HCT116 (cell line): ENCODE measurements around the gene IFT52. TPM values are rescaled to one million over a fixed set of nuclear protein-coding genes. Genes with fewer than 3 reads are reported as not detected.

Source experiments
- ATAC-seq: fragments of 200-7000 bp; cut with Tn5 transposase; 2 replicates; pipeline ENCODE4 v1.9.1; 2020; ENCODE audit warnings: mild to moderate bottlenecking, moderate library complexity
- BruUV-seq: library from RNA; stranded (reverse); fragments of 400-500 nt; replicated peaks from 2 replicates; lab custom pipeline; 2021; lab: Mats Ljungman, UMichigan
- CTCF ChIA-PET: fragments of 300-600 bp; sonication (Branson Sonifier 250); formaldehyde crosslinking; loops from one replicate; lab custom pipeline; 2021; ENCODE audit warnings: antibody characterized with exemption; lab: Charles Lee
- POLR2A ChIA-PET: fragments of 300-600, 350-600 bp; sonication (Branson Sonifier 250); formaldehyde crosslinking; loops from one replicate; lab custom pipeline; 2021; ENCODE audit warnings: antibody characterized with exemption; lab: Charles Lee
- RAD21 ChIA-PET, 2 experiments: fragments of 300-600 bp; sonication (Branson Sonifier 250); formaldehyde crosslinking; loops; one replicate each; lab custom pipeline; 2023; ENCODE audit warnings: low total read pairs in 2 of 2; ENCODE audit not compliant: uncharacterized antibody in 2 of 2, unreplicated experiment in 2 of 2, low non-redundant PET in 1 of 2; lab: Charles Lee
- DNase-seq: peaks from one replicate; pipeline ENCODE4 v3.0.0-alpha.2; 2010; ENCODE audit warnings: low read depth, low spot score
- H2AFZ ChIP-seq: fragments of 200-600 bp; shearing (Covaris generic), sonication (generic); 2 replicates; pipeline ENCODE4 v1.6.1; 2017; ENCODE audit warnings: low read depth, mixed run types, mixed read lengths, antibody characterized with exemption, low read length; ENCODE audit not compliant: poor library complexity, severe bottlenecking
- H3K27ac ChIP-seq: 2 replicates; pipeline ENCODE4 v1.5.1; 2012; ENCODE audit warnings: low read depth, low read length
- H3K27me3 ChIP-seq: fragments of 200-600 bp; sonication (generic); 2 replicates; pipeline ENCODE4 v1.6.1; 2016; ENCODE audit warnings: mixed run types, low read length, mixed read lengths; ENCODE audit not compliant: insufficient read depth
- H3K36me3 ChIP-seq, 2 experiments: fragments of 200-500 bp in 1 of 2; fragments of 200-600 bp in 1 of 2; sonication (Bioruptor generic) in 1 of 2; sonication (generic) in 1 of 2; 2 replicates each; pipeline versions ENCODE4 v1.5.1 to v1.6.1; 2014 to 2016; ENCODE audit warnings: low read length in 2 of 2, inconsistent platforms in 1 of 2, mixed read lengths in 1 of 2, mixed run types in 1 of 2; ENCODE audit not compliant: insufficient read depth in 2 of 2, control insufficient read depth in 1 of 2
- H3K4me1 ChIP-seq, 2 experiments: fragments of 200-600 bp in 1 of 2; sonication (generic) in 1 of 2; 2 replicates each; pipeline versions ENCODE4 v1.5.1 to v1.6.1; 2012 to 2017; ENCODE audit warnings: low read length in 2 of 2, inconsistent platforms in 1 of 2, mild to moderate bottlenecking in 1 of 2, mixed read lengths in 1 of 2, mixed run types in 1 of 2, moderate library complexity in 1 of 2; ENCODE audit not compliant: insufficient read depth in 2 of 2, control insufficient read depth in 1 of 2
- H3K4me2 ChIP-seq: fragments of 200-600 bp; sonication (generic); 2 replicates; pipeline ENCODE4 v1.6.1; 2017; ENCODE audit warnings: mixed run types, low read length, mixed read lengths
- H3K4me3 ChIP-seq, 2 experiments: fragments of 200-600 bp in 1 of 2; sonication (generic) in 1 of 2; replicated peaks in 1 of 2; 2 replicates each; pipeline ENCODE4 v1.5.1; 2011 to 2016; ENCODE audit warnings: low read length in 2 of 2, control low read depth in 1 of 2, low read depth in 1 of 2, mild to moderate bottlenecking in 1 of 2, mixed read lengths in 1 of 2, mixed run types in 1 of 2
- H3K79me2 ChIP-seq: fragments of 200-600 bp; sonication (generic); 2 replicates; pipeline ENCODE4 v1.6.1; 2017; ENCODE audit warnings: mild to moderate bottlenecking, mixed run types, low read length, moderate library complexity, mixed read lengths; ENCODE audit not compliant: insufficient read depth
- H3K9ac ChIP-seq: fragments of 200-600 bp; sonication (generic); 2 replicates; pipeline ENCODE4 v1.6.1; 2016; ENCODE audit warnings: low read length, mixed read lengths
- H3K9me2 ChIP-seq: fragments of 200-600 bp; sonication (generic), shearing (Covaris generic); 2 replicates; pipeline ENCODE4 v1.6.1; 2017; ENCODE audit warnings: mixed run types, mild to moderate bottlenecking, moderate library complexity; ENCODE audit not compliant: insufficient read depth
- H3K9me3 ChIP-seq, 2 experiments: fragments of 200-500 bp in 1 of 2; fragments of 200-600 bp in 1 of 2; sonication (Bioruptor generic) in 1 of 2; sonication (generic) in 1 of 2; 2 replicates each; pipeline ENCODE4 v1.6.1; 2014 to 2017; ENCODE audit warnings: low read length in 2 of 2, mixed read lengths in 2 of 2, inconsistent platforms in 1 of 2, low read depth in 1 of 2, mild to moderate bottlenecking in 1 of 2, mixed run types in 1 of 2, moderate library complexity in 1 of 2; ENCODE audit not compliant: control insufficient read depth in 1 of 2, insufficient read depth in 1 of 2
- H4K20me1 ChIP-seq: fragments of 200-600 bp; sonication (generic), shearing (Covaris generic); 2 replicates; pipeline ENCODE4 v1.6.1; 2017; ENCODE audit warnings: mixed run types, mild to moderate bottlenecking, moderate library complexity; ENCODE audit not compliant: insufficient read depth
- EGR1 ChIP-seq: IDR thresholded peaks from 2 replicates; pipeline ENCODE4 v1.6.1; 2012; ENCODE audit warnings: low read depth
- FOSL1 ChIP-seq: IDR thresholded peaks from 2 replicates; pipeline ENCODE4 v1.6.1; 2012; ENCODE audit warnings: low read depth
- POLR2A ChIP-seq: IDR thresholded peaks from 2 replicates; pipeline ENCODE4 v1.7.0; 2011; ENCODE audit warnings: borderline replicate concordance; ENCODE audit not compliant: insufficient read depth, insufficient read length; ENCODE audit errors: extremely low read depth
- SIN3A ChIP-seq: IDR thresholded peaks from 2 replicates; pipeline ENCODE4 v1.6.1; 2012; ENCODE audit warnings: low read depth
- SRF ChIP-seq: IDR thresholded peaks from 2 replicates; pipeline ENCODE4 v1.6.1; 2012; ENCODE audit warnings: low read depth
- YY1 ChIP-seq: IDR thresholded peaks from 2 replicates; pipeline ENCODE4 v1.6.1; 2011; ENCODE audit warnings: low read length, low read depth, moderate library complexity, mild to moderate bottlenecking; ENCODE audit not compliant: insufficient replicate concordance; ENCODE audit errors: extremely low read depth
- intact Hi-C: fragments of 100-400 bp; cut with micrococcal nuclease; formaldehyde crosslinking; loops from 2 replicates; pipeline ENCODE4 v1.10.0; 2022
- total RNA-seq: library from RNA; stranded (reverse); gene quantifications from one replicate; pipeline ENCODE4 v1.2.1, GENCODE V29; 2021; ENCODE audit not compliant: unreplicated experiment
- TF ChIP-seq, protein P1 (sequence below): IDR thresholded peaks from 2 replicates; pipeline ENCODE4 v1.6.1; 2012; ENCODE audit warnings: low read depth

IFT52 gene
- total RNA-seq, 1 experiment from 2014 or later, result 29.0 TPM

DNA sequence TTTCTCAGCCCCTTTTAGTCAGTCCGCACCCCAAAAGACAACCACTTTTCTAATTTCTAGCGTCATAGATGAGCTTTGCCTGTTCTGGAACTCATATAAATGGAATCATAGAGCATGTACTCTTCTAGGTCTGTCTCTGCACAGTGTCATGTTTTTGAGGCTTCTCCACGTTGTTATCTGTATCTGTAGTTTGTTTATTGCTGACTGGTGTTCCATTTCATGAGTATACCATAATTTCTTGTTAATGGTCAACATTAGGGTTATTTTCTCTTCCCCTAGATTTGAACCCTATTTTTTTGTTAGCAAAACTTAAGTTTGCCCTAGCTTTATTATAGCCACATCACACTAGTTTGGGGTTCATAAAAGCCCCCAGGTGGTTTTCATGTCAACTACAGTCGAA lies 48.1 kb upstream of the IFT52 start:
- ATAC-seq (no peak), DNase-seq (no peak)
- H3K4me1 ChIP-seq, result no peaks in the 10 kb centered on the region
- H3K79me2 ChIP-seq, result no peaks in the 10 kb centered on the region
- H3K9me3 ChIP-seq, result no peaks in the 10 kb centered on the region; a peak in 1 of 4 replicates
- intact Hi-C loops, result no loop called here
- H3K36me3 ChIP-seq, result peaks cover 0 to 7% of the 10 kb centered on the region in 2 experiments; a peak in 1 of 4 replicates
- no peak overlapping the region for H2AFZ ChIP-seq
- ChIA-PET RAD21 (no interaction called here), POLR2A (interaction anchor here (0.7 kb wide), 1 partner anchor 15 kb away, joined by 3 read pairs; no protein-coding TSS in a partner anchor), CTCF (interaction anchor here (0.7 kb wide), 2 partner anchors 35 to 62 kb away, joined by 3 to 4 read pairs; partner anchors contain the start of gene L3MBTL1)
- H3K27ac ChIP-seq, result no peak overlapping the region
- H3K9me2 ChIP-seq, result no peaks in the 10 kb centered on the region
- H3K27me3 ChIP-seq, result no peaks in the 10 kb centered on the region
- H3K9ac ChIP-seq, result no peak overlapping the region
- H4K20me1 ChIP-seq, result no peaks in the 10 kb centered on the region
- TF ChIP-seq FOSL1 (no peak), YY1 (no peak), EGR1 (no peak), POLR2A (no peak), SRF (no peak), SIN3A (no peak)
- TF ChIP-seq, protein P1, sequence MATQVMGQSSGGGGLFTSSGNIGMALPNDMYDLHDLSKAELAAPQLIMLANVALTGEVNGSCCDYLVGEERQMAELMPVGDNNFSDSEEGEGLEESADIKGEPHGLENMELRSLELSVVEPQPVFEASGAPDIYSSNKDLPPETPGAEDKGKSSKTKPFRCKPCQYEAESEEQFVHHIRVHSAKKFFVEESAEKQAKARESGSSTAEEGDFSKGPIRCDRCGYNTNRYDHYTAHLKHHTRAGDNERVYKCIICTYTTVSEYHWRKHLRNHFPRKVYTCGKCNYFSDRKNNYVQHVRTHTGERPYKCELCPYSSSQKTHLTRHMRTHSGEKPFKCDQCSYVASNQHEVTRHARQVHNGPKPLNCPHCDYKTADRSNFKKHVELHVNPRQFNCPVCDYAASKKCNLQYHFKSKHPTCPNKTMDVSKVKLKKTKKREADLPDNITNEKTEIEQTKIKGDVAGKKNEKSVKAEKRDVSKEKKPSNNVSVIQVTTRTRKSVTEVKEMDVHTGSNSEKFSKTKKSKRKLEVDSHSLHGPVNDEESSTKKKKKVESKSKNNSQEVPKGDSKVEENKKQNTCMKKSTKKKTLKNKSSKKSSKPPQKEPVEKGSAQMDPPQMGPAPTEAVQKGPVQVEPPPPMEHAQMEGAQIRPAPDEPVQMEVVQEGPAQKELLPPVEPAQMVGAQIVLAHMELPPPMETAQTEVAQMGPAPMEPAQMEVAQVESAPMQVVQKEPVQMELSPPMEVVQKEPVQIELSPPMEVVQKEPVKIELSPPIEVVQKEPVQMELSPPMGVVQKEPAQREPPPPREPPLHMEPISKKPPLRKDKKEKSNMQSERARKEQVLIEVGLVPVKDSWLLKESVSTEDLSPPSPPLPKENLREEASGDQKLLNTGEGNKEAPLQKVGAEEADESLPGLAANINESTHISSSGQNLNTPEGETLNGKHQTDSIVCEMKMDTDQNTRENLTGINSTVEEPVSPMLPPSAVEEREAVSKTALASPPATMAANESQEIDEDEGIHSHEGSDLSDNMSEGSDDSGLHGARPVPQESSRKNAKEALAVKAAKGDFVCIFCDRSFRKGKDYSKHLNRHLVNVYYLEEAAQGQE, result no peak
- BruUV-seq, result no TSS peak
- no peak overlapping the region for H3K4me2 ChIP-seq
- H3K4me3 ChIP-seq, result no peak overlapping the region
